Measurements from ENCODE around the gene TMEM63C. TPM values are rescaled to one million over a fixed set of nuclear protein-coding genes. Genes with fewer than 3 reads are reported as not detected.
A peak's percentile ranks its signal among the peaks of the same experiment; 100 is the strongest.

TMEM63C gene
- total and polyA plus RNA-seq, 7 donors, result 0.04 to 0.58 (median 0.21) TPM; not detected in 3

DNA sequence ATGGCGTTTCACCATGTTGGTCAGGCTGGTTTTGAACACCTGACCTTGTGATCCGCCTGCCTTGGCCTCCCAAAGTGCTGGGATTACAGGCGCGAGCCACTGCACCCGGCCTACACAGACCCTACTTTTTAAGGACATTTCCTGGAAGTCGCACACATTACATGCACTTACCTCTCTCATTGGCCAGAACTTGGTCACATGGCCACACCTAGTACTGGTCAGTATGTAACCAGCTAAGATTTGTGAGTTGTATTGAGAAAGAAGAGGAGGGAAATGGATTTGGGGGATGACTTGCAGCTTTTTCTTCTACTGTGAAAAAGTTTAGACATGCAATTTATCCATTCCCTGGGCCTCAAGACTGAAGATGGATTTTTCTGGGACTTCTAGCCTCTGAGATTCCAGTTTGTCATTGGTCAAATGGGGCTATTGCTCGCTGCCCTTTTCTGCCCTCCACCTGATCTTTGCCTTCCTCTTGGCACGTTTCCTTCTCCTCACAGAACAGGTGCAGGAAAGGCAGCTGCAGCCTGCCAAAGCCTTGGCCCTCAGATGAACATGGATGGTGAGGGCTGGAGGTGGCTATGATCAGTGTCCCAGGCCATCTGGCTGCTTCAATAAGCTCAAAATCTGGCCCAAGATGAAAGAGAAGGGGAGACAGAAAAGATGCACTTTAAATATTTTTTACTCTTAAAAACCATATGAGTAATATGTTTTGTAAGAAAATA, 32.9 kb upstream of the TMEM63C start:
- H3K4me1 ChIP-seq, result no peaks in the 10 kb centered on the region
- 55 to 63% (median 55%) methylated on average over 8 of the region's 8 CpGs for WGBS, 3 donors
- H3K27ac ChIP-seq, result no peak overlapping the region
- no peak for ATAC-seq
- peaks cover 0 to 40% (median 3%) of the 10 kb centered on the region in 3 donors for H3K27me3 ChIP-seq (ENCODE audit: insufficient read depth in 3 of 3, low read length in 2 of 3)
- H3K4me3 ChIP-seq, result no peak overlapping the region
- no peaks in the 10 kb centered on the region for H3K9me3 ChIP-seq
- no peak for TF ChIP-seq CTCF (IDR thresholded peaks at IDR 0.05)
- no peak for DNase-seq
- no peaks in the 10 kb centered on the region for H3K36me3 ChIP-seq (ENCODE audit: insufficient read depth in 1 of 2, low read depth in 1 of 2)
- intact Hi-C loops (cut with DNase I), result loop anchor here in 1 of 2 donors (10.0 kb wide), 1 partner anchor 406 kb away; no protein-coding TSS in a partner anchor

DNA sequence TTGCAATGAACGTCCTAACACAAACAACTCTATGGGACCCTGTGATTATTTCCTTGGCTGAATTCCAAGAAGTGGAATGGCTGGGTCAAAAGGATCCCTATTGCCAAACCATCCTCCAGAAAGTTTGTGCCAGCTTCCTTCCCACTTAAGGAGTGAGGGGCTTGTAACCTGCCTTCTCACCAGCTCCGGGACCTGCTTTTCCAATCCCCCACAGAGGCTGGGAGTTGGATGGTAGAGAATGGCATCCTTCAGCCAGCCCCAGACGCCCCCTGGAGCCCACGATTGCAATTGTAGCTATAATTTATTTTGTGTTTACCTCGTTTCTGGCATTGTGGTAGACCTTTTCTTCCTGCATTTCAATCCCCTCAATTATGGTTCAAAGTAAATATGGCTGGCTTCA, 30.4 kb upstream of the TMEM63C start:
- ATAC-seq (no peak), DNase-seq (no peak)
- peak; percentile 8 for TF ChIP-seq CTCF (IDR thresholded peaks at IDR 0.05)
- no peaks in the 10 kb centered on the region for H3K36me3 ChIP-seq (ENCODE audit: insufficient read depth in 1 of 2, low read depth in 1 of 2)
- no peaks in the 10 kb centered on the region for H3K9me3 ChIP-seq
- intact Hi-C loops (cut with DNase I), result loop anchor here (10.0 kb wide), 1 partner anchor 164 kb away; no protein-coding TSS in a partner anchor
- H3K4me3 ChIP-seq, result no peak overlapping the region
- no peaks in the 10 kb centered on the region for H3K4me1 ChIP-seq
- H3K27ac ChIP-seq, result no peak overlapping the region
- WGBS, 3 donors, result 9 to 11% (median 10%) methylated on average over 5 of the region's 5 CpGs
- peaks cover 0 to 24% (median 5%) of the 10 kb centered on the region in 3 donors for H3K27me3 ChIP-seq (ENCODE audit: insufficient read depth in 3 of 3, low read length in 2 of 3)

DNA sequence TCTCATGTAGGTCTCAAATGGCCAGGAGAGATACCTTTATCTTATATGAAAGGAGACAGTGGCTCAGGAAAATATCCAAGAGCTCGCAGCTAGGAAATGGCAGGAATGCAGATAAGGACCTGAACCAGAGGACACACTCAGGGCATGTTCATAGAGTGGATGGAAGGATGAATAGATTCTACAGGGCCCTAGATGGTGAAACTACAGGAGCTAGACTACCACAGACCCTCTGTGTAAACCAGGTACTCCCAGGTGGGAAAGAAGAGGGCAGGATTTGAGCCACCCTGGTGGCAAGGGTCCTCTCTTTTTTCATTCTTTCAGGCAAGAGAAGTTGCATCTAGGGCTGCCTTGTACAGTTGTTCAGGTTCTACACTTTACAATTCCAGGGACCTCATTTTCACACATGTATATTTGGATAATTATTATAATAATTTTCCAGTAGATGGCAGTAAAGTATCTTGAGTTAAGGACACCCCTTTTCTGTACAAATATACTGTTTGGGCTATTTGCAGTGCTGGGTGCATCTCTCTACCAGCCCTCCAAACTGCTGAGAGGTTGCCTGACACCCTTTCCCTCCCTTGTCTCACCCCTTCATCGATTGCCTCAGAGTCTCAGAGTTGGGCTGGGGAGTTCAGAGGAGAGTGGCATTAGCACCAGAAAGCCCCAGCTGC, 29.5 kb upstream of the TMEM63C start:
- no peak for DNase-seq
- Histone ChIP-seq H3K9me3 (no peaks in the 10 kb centered on the region), H3K27me3 (ENCODE audit: insufficient read depth in 3 of 3, low read length in 2 of 3) (peaks cover 0 to 17% (median 5%) of the 10 kb centered on the region in 3 donors), H3K36me3 (ENCODE audit: insufficient read depth in 1 of 2, low read depth in 1 of 2) (no peaks in the 10 kb centered on the region), H3K4me3 (no peak overlapping the region), H3K4me1 (no peaks in the 10 kb centered on the region), H3K27ac (no peak overlapping the region)
- peak; percentile 21 for TF ChIP-seq CTCF (IDR thresholded peaks at IDR 0.05)
- no peak for ATAC-seq
- intact Hi-C loops (cut with DNase I), result loop anchor here (10.0 kb wide), 1 partner anchor 163 kb away; no protein-coding TSS in a partner anchor
- WGBS, 3 donors, result 47 to 52% (median 51%) methylated on average over 2 of the region's 2 CpGs

GRCh38 chr14:77153802-77154201, 27.8 kb upstream of the TMEM63C start:
- WGBS, 3 donors, result 92 to 97% (median 96%) methylated on average over 3 of the region's 3 CpGs
- H3K4me1 ChIP-seq, result no peaks in the 10 kb centered on the region
- H3K27me3 ChIP-seq (ENCODE audit: insufficient read depth in 3 of 3, low read length in 2 of 3), result peaks cover 0 to 11% (median 5%) of the 10 kb centered on the region in 3 donors
- H3K9me3 ChIP-seq, result no peaks in the 10 kb centered on the region
- no peak for ATAC-seq
- H3K36me3 ChIP-seq (ENCODE audit: insufficient read depth in 1 of 2, low read depth in 1 of 2), result no peaks in the 10 kb centered on the region
- no peak for DNase-seq
- intact Hi-C loops (cut with DNase I), result loop anchor here (10.0 kb wide), 1 partner anchor 161 kb away; no protein-coding TSS in a partner anchor
- H3K4me3 ChIP-seq, result no peak overlapping the region
- TF ChIP-seq CTCF (IDR thresholded peaks at IDR 0.05), result no peak
- no peak overlapping the region for H3K27ac ChIP-seq

Data from psoas muscle (tissue), 8 donors.